NCI-H446 treated with DMSO at 0.1 percent for 48 hours (cell line): ENCODE data around the gene SDR42E2.
A peak's percentile ranks its signal among the peaks of the same experiment; 100 is the strongest.
"Not testable (repeated sequence)": the region's sequence is repeated elsewhere in the genome, so short reads cannot be mapped to it uniquely, and the experiment has no call there.

ENCODE experiments used
- DNase-seq: peaks from one replicate; lab custom pipeline; 2025; lab: John Stamatoyannopoulos, UW

Gene SDR42E2

DNA sequence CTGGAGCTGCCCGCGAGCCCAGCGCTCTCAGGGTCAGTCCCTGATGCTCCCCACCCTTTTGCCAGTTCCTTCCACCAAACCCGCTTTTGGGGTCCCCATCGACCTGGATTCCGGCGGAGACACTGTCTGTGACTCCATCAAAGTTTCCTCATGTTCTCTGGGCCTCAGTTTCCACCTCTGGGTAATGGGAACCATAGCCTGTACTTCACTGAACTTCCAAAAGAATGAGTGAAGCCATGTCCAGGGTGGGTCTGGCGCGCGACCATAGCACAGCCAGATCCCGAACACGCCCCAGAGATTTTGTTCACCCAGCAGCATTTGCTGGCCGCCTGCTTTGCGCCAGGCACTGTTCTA, 327 bp downstream of the SDR42E2 start:
- no peak for DNase-seq

DNA sequence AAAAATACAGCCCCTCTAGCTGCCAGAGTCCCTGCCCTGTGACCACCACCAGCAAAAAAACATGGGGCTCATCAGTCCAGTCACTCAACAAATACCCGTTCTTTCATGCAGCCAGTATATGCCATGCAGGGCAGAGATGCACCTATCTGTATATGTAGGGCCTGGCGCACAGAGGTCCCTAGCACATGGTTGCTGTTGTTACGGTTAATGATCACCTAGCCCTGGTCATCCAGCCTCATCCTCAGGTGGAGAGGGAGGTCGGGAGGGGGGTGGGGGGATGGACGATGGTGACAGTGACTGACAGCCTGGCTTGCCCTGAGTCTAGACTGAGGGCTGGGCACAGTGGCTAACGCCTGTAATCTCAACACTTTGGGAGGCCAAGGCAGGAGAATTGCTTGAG, 1.5 kb downstream of the SDR42E2 start:
- no peak for DNase-seq

DNA sequence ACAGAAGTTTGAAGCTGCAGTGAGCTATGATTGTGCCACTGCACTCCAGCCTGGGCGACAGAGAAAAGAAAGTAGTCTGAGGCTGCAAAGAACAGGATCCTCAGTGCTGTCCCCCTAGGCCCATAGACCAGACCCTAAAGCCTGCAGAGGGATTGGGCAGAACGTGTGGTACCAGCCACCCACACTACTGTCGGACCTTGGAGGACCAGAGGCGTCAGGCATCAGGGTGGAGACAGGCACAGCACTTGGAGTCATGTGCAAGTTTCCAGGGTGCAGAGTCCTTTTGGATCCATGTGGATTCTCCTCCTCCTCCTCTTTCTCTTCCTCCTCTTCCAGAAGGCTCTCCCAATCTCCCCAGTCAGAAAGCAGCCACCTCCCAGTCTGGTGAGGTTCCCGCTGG, 2.2 kb downstream of the SDR42E2 start:
- DNase-seq: no peak

DNA sequence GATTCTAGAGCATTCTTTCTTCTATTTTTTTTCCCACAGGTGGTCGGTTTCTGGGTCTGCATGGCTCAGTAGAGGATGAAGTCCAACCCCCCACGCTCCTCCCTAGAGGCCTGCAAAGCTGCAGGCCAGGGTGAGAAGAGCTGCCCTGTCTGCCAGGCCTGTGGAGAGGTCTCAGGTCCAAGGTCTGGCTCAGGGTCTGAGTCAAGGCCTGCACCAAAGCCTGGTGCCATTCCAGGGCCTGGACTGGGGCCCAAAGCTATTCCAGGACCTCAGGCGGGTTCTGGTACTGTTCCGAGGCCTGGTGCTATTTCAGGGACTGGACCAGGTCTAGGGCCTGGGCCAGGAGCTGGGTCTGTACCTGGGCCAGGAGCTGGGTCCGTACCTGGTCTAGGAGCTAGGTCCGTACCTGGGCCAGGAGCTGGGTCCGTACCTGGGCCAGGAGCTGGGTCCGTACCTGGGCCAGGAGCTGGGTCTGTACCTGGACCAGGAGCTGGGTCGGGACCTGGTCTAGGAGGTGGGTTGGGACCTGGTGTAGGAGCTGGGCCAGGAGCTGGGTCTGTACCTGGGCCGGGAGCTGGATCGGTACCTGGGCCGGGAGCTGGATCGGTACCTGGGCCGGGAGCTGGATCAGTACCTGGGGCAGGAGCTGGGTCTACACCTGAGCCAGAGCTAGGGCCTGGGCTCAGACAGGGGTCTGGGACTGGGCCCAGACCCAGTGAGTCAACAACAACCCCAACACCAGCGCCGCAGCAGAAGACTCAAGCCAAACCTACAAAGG, 3.4 kb downstream of the SDR42E2 start:
- no peak for DNase-seq

DNA sequence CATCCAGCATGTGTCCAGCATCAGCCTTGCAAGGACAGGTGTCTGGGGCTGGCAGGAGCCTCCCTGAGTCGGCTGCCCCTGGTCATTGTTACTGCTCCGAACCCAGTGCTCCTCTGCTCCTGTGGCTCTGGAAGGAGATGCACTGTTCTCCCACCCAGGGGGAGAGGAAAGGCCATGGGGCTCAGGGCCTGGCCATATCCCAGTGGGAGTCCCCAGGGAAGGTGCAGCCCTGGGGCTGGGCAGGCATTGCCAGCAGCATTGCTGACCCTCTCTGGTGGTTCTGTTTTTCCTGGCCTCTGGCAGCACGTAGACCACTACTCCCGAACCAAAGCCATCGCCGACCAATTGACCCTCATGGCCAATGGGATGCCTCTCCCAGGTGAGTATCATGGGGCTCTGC, 9.6 kb downstream of the SDR42E2 start:
- no peak for DNase-seq

DNA sequence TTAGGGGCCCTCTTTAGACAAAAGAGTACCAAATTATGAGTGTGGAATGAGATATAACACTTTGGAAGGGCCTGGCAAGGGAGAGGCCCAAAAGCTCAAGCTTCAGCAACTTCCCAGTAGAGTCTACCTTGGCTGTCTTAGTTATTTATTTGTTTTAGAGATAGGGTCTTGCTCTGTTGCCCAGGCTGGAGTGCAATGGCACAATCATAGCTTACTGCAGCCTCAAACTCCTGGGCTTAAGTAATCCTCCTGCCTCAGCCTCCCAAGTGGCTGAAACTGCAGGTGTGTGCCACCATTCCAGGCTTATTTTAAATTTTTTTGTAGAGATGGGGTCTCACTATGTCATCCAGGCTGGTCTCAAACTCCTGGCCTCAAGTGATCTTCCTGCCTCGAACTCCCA, 10.3 kb downstream of the SDR42E2 start:
- DNase-seq: not testable (repeated sequence)

DNA sequence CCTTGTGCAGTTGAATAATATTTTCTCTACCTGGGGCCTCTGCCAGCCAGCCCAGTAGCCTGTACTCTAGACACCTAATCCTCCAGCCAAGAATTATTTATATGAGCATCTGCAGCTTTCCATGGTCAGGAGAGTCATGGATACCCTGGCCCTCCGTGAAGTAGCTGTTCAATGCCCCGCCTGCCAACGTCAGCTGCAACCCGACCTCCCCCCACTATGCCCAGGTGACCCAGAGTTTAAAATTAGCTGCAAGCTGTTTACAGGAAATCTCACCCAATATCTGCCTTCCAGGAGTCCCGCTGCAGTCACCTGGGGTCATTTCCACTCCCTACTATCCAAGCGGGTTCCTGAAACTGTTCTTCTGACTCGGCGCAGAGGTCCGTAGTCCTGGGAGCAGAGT, 12.3 kb downstream of the SDR42E2 start:
- DNase-seq: no peak

DNA sequence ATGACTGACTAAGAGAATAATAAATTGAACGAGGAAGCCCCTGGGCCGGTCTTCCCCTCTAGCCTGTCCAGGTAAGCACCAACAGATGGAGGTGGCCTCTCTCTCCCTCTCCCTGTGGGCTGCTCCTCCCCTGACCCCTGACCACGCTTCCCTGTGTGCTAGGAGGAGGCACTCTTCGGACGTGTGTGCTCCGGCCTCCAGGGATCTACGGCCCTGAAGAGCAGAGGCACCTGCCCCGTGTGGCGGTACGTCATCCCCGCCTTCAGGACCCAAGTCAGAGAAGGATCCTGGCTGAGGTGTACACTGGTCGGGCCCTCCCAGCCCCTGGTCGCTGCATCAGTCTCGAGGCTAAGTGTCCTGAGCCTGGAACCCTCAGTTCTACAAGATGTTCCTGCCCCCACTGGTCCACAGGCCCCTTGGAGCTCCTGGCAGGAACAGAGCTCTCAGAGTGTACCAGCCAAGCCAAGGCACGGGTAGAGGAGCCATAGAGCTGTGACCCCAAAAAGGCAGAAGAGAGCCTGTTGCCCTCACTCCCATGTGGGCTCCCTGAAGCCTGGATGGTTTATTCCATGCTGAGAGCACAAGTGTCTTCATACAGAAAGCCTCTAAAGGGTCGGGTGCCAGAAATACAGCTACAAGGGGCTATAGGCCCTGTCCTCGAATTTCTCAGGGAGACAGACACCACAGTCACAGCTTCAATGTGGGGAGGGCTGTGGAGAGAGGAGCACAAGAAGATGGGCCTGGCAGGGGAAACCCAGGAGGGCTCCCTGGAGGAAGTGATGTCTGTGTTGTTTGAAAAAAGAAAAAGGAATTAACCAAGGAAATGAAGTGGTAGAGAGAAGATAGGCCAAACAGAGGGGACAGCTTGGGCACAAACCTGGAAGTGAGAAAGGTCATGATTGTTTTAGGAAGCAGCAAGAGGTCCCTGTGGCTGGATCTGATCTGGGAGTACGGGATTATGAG, 15.9 kb downstream of the SDR42E2 start:
- no peak for DNase-seq

DNA sequence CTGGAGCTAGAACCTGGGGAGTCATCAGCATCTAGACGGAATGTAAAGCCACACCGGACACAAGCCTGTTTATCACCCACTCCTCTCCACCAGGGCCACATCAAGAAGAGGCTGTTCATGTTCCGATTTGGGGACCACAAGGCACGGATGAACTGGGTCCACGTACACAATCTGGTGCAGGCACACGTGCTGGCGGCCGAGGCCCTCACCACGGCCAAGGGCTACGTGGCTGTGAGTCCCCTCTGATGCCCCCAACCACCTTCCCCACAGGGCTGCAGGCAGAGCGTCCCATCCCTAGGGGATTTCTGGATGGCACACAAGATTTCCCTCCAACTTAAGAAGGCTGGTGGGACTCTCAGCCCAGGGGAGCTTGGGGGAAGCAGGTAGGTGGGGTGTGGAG, 19.1 kb downstream of the SDR42E2 start:
- no peak for DNase-seq

DNA sequence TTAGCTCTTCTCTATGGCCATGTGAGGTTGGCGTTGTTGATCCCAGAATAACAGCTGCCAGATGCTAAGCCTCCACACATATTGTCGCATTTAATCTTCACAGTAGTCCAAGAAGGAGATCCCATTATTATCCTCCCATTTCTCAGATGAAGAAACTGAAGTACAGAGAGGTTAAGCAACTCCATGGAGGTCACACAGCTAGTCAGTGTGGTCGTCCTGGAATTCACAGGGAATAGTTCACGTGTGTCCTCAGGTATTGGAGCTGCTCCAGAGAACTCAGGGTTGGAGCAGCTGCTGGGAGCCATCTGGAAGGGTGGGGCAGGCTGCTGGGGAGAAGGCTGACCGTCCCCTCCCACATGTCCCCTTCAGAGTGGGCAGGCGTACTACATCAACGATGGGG, 19.5 kb downstream of the SDR42E2 start:
- DNase-seq: no peak

DNA sequence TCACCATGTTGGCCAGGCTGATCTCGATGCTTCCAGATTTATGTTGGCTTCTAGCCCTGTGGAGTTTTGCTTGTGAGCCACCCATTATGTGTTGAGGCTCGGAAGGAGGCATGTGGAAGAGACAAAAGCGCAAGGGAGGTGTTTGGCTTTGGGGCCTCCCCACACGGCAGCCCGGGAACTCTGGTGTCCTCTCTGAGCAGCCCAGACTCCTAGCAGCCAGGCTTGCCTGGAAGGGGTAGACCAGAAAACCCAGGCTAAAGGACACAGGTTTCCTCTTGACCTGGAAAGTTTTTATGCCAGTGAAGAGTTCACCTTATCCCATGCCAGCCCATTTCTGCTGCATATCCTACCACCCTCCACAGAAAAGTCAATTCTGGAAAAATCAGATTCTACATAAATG, 21.0 kb downstream of the SDR42E2 start:
- DNase-seq: no peak

DNA sequence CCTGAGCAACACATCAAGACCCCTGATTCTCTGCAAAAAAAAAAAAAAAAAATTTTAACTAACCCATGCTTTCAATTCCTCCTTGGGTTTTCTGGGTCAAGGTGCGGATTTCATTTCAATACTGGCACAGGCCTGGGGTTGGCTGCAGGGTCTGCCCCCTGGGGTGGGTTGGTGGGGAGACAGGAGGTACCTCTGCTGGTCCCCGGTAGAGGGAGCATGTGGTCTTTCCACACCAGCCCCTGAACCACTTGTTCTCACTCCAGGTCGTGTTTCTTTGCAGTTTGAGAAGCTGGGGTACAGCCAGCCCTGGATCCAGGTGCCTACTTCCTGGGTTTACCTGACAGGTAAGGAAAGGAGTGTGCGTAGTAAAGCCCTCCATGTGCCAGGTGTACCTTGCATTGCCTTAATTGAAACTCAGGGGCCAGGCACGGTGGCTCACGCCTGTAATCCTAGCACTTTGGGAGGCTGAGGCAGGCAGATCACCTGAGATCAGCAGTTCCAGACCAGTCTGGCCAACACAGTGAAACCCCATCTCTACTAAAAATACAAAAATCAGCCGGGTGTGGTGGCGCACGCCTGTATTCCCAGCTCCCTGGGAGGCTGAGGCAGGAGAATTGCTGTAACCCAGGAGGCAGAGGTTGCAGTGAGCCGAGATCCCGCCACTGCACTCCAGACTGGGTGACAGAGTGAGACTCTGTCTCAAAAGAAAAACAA, 21.8 kb downstream of the SDR42E2 start:
- DNase-seq: no peak

DNA sequence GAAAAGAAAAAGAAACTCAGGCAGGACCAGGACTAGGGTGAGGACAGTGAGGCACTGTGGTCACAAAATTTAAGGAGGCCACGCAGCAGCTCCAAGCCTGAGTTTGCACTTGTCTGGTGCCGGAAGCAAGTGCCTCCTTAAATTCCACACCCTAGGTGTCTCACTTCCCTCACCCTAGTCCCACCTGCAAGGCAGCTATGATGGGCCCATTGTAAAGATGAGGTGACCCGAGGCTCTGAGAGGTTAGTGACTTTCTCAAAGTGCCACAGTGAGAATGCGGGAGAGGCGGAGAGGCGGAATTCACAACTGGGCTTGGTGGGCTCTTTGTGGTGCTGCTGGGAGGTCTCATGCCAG, 22.3 kb downstream of the SDR42E2 start:
- DNase-seq: no peak

DNA sequence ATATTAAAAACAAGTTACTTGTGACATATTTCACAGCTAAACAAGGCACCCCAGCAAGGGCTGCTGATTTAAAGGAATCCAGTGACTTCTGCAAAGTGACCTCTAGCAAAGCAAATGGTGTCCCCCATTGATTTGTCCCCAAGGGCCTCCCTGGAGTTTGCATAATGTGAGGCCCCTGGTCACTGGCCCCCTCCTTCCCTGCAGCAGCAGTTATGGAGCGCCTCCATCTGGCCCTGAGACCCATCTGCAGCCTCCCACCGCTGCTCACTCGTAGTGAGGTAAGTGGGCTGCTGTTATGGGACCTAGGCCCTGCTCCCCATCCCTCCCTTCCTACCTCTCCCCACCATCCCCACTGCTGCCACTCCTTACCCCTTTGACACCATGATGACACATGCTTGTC, 24.2 kb downstream of the SDR42E2 start:
- no peak for DNase-seq

DNA sequence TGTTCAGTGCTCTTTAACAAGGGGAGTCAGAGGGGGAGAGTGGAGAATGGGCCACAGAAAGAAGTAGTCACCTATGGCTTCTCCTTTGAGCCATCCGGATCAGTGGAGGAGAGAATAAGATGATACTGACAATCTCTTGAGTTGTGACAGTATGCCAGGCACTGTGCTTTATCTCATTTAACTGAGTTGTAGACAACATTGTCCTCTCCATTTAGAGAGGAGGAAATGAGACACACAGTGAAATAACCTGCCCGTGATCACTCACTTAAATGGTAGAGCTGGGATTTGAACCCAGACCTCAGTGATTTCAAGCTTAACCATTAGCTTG, 25.9 kb downstream of the SDR42E2 start:
- DNase-seq: no peak

DNA sequence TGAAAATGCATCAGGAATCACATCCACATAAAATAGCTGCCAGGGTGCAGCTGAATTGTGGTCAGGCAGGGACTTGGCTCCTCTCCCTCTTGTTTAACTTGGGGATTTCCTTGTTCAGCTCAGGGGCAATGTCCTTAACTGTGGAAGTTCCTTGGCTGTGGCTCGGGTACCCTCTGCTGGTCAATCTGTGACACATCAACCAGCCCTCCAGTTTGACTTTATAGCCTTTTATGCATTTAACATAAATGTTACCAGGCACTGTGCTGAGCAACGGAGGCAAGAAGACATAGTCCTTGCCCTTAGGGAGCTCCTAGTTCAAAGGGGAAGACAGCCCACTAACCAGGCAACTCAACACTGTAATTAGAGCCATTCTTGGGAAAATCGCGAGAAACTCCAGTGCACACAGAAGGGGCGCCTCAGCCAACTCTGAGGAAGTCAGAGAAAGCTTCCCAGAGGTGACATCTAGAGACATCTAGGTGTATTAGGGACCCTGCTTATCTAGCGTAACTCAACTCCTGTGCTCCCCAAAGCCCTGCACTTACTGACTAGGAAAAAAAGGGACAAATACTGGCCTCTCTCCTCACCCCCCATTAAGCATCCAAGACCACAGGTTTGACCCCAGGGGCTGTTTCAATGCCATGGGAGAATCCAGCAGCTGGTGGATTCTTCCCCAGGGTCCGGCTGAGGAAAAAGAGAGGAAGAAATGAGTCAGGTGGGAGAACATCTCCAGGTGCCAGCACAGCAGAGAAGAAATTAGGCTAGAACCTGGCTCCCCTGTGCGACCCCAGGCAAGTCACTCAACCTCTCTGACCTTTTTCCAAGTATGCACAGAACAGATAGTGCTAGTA, 26.5 kb downstream of the SDR42E2 start:
- DNase-seq: peak; percentile 33

DNA sequence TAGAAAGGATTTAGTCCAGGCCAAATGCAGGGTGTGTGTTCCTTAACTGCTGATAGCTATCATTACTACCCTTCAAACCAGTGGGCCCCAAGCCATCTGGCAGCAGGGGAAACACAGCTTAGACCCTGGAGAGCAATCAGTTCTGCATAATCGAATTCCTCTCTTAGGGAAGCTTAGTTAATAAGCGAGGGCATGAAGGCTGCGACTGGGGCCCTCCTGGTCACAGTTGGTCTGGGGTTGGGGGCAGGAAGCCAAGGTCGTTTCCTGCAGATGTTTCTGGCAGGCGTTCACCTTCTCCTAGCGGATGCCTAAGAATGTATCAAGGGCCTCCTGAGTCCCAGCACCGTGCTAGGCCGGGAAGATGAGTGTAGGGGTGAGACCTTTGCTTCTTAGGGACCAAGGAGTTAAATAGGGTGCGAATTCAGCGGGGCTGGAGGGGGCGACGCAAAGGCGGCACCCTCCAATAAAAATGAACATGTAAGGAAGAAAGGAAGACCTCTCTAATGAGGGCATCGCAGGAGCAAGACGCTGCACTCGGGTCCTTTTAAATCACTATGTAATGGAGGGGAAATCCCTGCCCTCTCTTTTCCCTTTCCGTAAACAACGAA, 27.3 kb downstream of the SDR42E2 start:
- no peak for DNase-seq

DNA sequence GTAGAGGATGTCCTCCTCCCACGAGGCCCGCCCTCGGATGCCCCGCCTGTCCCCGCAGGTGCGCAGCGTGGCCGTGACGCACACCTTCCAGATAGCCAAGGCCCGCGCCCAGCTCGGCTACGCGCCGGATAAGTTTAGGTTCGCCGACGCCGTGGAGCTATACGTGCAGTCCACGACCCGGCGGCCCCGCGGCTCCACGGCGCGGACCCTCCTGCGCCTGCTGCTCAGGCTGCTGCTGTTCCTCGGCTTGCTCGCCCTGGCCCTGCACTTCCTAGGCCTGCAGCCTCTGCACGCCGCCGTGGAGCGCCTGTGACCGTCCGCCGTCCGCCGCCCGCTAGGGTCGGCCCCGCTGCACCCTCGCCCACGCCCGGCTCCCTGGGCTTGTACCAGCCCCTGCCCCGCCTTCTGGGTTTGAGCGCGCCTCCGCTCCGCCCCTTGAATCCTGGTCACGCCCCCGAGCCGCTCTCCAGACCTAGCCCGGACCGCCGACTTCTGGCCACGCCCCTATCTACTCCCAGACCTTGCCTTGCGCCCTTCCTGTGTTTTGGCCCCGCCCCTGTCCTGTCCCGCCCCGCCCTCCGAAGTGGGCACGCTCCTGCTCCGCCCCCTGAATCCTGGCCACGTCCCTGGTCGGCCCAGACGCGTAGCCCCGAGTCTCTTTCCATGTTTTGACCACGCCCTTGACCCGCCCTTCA, 27.9 kb downstream of the SDR42E2 start:
- DNase-seq: peak; percentile 99

DNA sequence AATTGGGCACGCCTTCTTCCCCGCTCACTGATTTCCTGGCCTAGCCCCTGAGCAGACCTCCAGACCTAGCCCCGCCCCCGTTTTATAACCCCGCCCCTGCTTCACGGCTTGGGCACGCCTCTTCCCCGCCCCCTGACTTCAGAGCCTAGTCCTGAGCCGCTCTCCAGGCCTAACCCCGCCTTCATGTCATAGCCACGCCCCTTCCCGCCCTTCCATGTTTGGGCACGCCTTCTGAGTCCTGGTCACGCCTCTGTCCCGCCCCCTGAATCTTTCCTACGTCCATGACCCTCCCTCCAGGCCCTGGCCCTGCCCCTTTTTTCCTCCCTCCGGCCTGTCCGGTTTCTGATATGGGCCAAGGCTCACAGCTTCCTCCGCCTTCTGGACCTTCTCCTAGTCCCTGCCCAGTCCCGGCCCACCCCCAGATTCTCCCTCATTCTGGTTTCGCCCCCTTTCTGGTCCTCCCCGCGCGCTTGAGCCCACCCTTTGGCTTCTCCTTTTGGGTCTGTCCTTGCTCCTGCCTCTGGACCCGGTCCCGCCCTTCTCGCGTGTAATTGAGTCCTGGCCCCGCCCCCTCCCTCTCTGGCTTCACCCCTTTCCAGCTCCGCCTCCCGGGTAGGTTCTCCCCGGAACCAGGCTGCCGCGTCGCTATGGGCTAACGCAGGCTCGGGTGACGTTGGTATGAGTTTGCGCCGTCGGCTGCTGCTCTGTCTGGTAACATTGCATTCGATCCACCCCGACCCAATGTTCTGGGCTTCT, 28.6 kb downstream of the SDR42E2 start:
- peak; percentile 99 for DNase-seq
